Esophagus muscularis mucosa (tissue), 4 donors: ENCODE results near the gene CCDC148.

Source experiments
- EP300 ChIP-seq: sonication (generic); formaldehyde crosslinking; IDR thresholded peaks from one replicate; pipeline ENCODE4 v1.6.1; 2017; ENCODE audit warnings: antibody characterized with exemption
- POLR2A ChIP-seq: fragments of 450-650 bp; IDR thresholded peaks from one replicate; pipeline ENCODE4 v1.6.1; 2017; ENCODE audit warnings: antibody characterized with exemption, moderate library complexity, mild to moderate bottlenecking, low read depth
- POLR2AphosphoS5 ChIP-seq, 2 donors: sonication (generic); formaldehyde crosslinking; IDR thresholded peaks; one replicate each; pipeline ENCODE4 v1.6.1; 2017; ENCODE audit warnings: antibody characterized with exemption in 2 of 2
- TF ChIP-seq, protein P1 (sequence below), 3 experiments: fragments of 200-600 bp in 2 of 3; fragments of 450-650 bp in 1 of 3; sonication (generic) in 2 of 3; IDR thresholded peaks; one replicate each; pipeline ENCODE4 v1.5.1; 2017 to 2019; ENCODE audit warnings: antibody characterized with exemption in 3 of 3, mild to moderate bottlenecking in 2 of 3, moderate library complexity in 1 of 3

DNA sequence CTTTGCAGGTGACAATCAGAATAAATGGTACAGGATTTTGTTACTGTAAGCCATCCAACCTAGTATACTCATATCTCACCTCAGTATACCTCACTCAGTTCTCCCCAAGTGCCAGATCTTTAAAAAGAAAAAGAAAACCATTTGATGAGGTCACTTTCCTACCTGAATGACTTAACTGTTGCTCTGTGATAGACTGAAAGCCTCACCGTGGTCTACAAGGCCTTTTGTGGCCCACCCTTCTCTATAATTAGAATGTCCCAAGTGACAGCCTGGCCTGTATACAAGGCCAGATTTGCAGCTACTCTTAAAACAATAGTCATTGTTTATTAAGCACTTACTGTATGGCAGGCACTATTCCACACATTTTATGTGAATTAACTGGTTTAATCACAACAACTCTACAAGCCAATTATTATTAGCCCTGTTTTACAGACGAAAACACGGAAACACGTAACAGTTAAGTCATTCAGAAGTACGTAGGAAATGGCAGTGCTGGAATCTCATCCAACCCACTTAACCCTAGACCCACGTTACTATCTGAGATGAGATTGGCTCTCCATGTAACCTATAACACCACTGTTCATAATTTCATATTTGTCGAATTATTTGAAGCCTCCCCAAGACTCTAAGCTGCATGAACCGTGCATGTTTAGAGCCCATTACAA, 28.5 kb upstream of the CCDC148 start:
- TF ChIP-seq, protein P1, sequence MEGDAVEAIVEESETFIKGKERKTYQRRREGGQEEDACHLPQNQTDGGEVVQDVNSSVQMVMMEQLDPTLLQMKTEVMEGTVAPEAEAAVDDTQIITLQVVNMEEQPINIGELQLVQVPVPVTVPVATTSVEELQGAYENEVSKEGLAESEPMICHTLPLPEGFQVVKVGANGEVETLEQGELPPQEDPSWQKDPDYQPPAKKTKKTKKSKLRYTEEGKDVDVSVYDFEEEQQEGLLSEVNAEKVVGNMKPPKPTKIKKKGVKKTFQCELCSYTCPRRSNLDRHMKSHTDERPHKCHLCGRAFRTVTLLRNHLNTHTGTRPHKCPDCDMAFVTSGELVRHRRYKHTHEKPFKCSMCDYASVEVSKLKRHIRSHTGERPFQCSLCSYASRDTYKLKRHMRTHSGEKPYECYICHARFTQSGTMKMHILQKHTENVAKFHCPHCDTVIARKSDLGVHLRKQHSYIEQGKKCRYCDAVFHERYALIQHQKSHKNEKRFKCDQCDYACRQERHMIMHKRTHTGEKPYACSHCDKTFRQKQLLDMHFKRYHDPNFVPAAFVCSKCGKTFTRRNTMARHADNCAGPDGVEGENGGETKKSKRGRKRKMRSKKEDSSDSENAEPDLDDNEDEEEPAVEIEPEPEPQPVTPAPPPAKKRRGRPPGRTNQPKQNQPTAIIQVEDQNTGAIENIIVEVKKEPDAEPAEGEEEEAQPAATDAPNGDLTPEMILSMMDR (IDR thresholded peaks at IDR 0.05), result no peak
- no peak for TF ChIP-seq POLR2A
- no peak for TF ChIP-seq POLR2AphosphoS5 (IDR thresholded peaks at IDR 0.05)
- TF ChIP-seq EP300, result no peak
